Natural killer cell (primary cell): Measurements from ENCODE around the gene GPR17. TPM values are rescaled to one million over a fixed set of nuclear protein-coding genes. Genes with fewer than 3 reads are reported as not detected.

Source experiments
- ATAC-seq, 3 donors: fragments of 150-1000 bp in 2 of 3; fragments of 200-7000 bp in 1 of 3; cut with Tn5 transposase; 1 replicate in 1 of 3; 2 replicates in 2 of 3; pipeline ENCODE4 v1.10.0; 2021; ENCODE audit warnings: mild to moderate bottlenecking in 2 of 3, moderate library complexity in 2 of 3
- DNase-seq, 2 donors: peaks; one replicate each; pipeline versions ENCODE4 v3.0.0 to v3.0.0-alpha.2; 2013 to 2021; ENCODE audit warnings: mixed read lengths in 1 of 2
- H3K27ac ChIP-seq: one replicate; pipeline ENCODE4 v1.5.1; 2013; ENCODE audit warnings: mild to moderate bottlenecking, low read length
- H3K27me3 ChIP-seq: one replicate; pipeline ENCODE4 v1.6.1; 2013; ENCODE audit warnings: low read length; ENCODE audit not compliant: control insufficient read depth, insufficient read depth
- H3K36me3 ChIP-seq: one replicate; pipeline ENCODE4 v1.6.1; 2013; ENCODE audit warnings: low read length; ENCODE audit not compliant: control insufficient read depth, insufficient read depth
- H3K4me1 ChIP-seq: one replicate; pipeline ENCODE4 v1.6.1; 2013; ENCODE audit warnings: low read length; ENCODE audit not compliant: control insufficient read depth, insufficient read depth
- H3K4me3 ChIP-seq: one replicate; pipeline ENCODE4 v1.5.1; 2013; ENCODE audit warnings: low read length
- H3K9me3 ChIP-seq: one replicate; pipeline ENCODE4 v1.6.1; 2013; ENCODE audit warnings: low read length; ENCODE audit not compliant: control insufficient read depth, insufficient read depth
- H3K27ac Mint-ChIP-seq, 2 donors: one replicate each; pipeline ENCODE4 v1.8.0; 2022; ENCODE audit warnings: mild to moderate bottlenecking in 2 of 2, mixed read lengths in 2 of 2, moderate library complexity in 1 of 2
- H3K27me3 Mint-ChIP-seq, 2 donors: one replicate each; pipeline ENCODE4 v1.8.0; 2022; ENCODE audit warnings: low read depth in 2 of 2, mixed read lengths in 2 of 2
- H3K36me3 Mint-ChIP-seq: one replicate; pipeline ENCODE4 v1.8.0; 2022; ENCODE audit warnings: mixed read lengths
- H3K4me1 Mint-ChIP-seq, 2 donors: one replicate each; pipeline ENCODE4 v1.8.0; 2022; ENCODE audit warnings: mixed read lengths in 2 of 2
- H3K4me3 Mint-ChIP-seq: one replicate; pipeline ENCODE4 v1.8.0; 2022; ENCODE audit warnings: mild to moderate bottlenecking, moderate library complexity, mixed read lengths
- H3K9me3 Mint-ChIP-seq, 2 donors: one replicate each; pipeline ENCODE4 v1.8.0; 2022; ENCODE audit warnings: mixed read lengths in 2 of 2
- CTCF ChIP-seq: fragments of 200-600 bp; IDR thresholded peaks from one replicate; pipeline ENCODE4 v1.8.0; 2022; ENCODE audit warnings: antibody characterized with exemption
- WGBS: methylation state at CpG from one replicate; pipeline ENCODE4 v1.1.7; 2013; ENCODE audit warnings: missing lambda C conversion rate; ENCODE audit not compliant: insufficient coverage; 5-methylcytosine and 5-hydroxymethylcytosine counted together
- intact Hi-C: fragments of 100-400 bp; cut with micrococcal nuclease; formaldehyde crosslinking; loops from one replicate; pipeline ENCODE4 v1.14.2; 2022
- total RNA-seq, 4 donors: library from RNA; stranded (reverse); fragments of 120-200 nt in 1 of 4; gene quantifications; one replicate each; pipeline versions ENCODE4 v1.2.3 to v1.2.4, GENCODE V29; 2013 to 2022

GPR17 gene
- total RNA-seq, 3 donors from 2014 or later (not counting 1 experiment from before 2014, with no cell fraction given): not detected

- H3K36me3 ChIP-seq: no peaks in the 10 kb centered on the region
- Mint-ChIP-seq H3K27ac (no peak overlapping the region), H3K36me3 (no peaks in the 10 kb centered on the region), H3K27me3 (peaks cover 37 to 54% of the 10 kb centered on the region in 2 donors), H3K4me1 (peaks cover 5 to 9% of the 10 kb centered on the region in 2 donors), H3K4me3 (no peak overlapping the region), H3K9me3 (no peaks in the 10 kb centered on the region)
- 84% methylated on average over 10 of the region's 10 CpGs for WGBS
- peaks cover 16% of the 10 kb centered on the region for H3K4me1 ChIP-seq
- no peak overlapping the region for H3K4me3 ChIP-seq
- H3K9me3 ChIP-seq: no peaks in the 10 kb centered on the region
- H3K27me3 ChIP-seq: peaks cover 16% of the 10 kb centered on the region
- no peak for ATAC-seq
- intact Hi-C loops: no loop called here
- TF ChIP-seq CTCF: no peak
- H3K27ac ChIP-seq: no peak overlapping the region
- no peak for DNase-seq
Observed at GRCh38 chr2:127678531-127678930, 32.6 kb downstream of the GPR17 start.

- DNase-seq (no peak), ATAC-seq (no peak)
- TF ChIP-seq CTCF: no peak
- Histone ChIP-seq H3K36me3 (no peaks in the 10 kb centered on the region), H3K27ac (no peak overlapping the region), H3K9me3 (no peaks in the 10 kb centered on the region), H3K4me3 (no peak overlapping the region), H3K4me1 (peaks cover 16% of the 10 kb centered on the region), H3K27me3 (peaks cover 15% of the 10 kb centered on the region)
- Mint-ChIP-seq H3K36me3 (no peaks in the 10 kb centered on the region), H3K4me1 (peaks cover 5 to 9% of the 10 kb centered on the region in 2 donors), H3K4me3 (no peak overlapping the region), H3K27ac (no peak overlapping the region), H3K27me3 (peaks cover 34 to 54% of the 10 kb centered on the region in 2 donors), H3K9me3 (no peaks in the 10 kb centered on the region)
- intact Hi-C loops: no loop called here
- WGBS: 93% methylated on average over 6 of the region's 6 CpGs
Observed at GRCh38 chr2:127678991-127679390, 33.0 kb downstream of the GPR17 start.

- Mint-ChIP-seq H3K27ac (no peak overlapping the region), H3K9me3 (no peaks in the 10 kb centered on the region), H3K27me3 (peaks cover 29 to 50% of the 10 kb centered on the region in 2 donors), H3K36me3 (no peaks in the 10 kb centered on the region), H3K4me1 (peaks cover 0 to 4% of the 10 kb centered on the region in 2 donors), H3K4me3 (no peak overlapping the region)
- H3K27me3 ChIP-seq: peaks cover 10% of the 10 kb centered on the region
- H3K36me3 ChIP-seq: no peaks in the 10 kb centered on the region
- H3K4me1 ChIP-seq: peaks cover 10% of the 10 kb centered on the region
- H3K27ac ChIP-seq: no peak overlapping the region
- 81% methylated on average over 15 of the region's 15 CpGs for WGBS
- H3K4me3 ChIP-seq: no peak overlapping the region
- DNase-seq: no peak
- no peak for TF ChIP-seq CTCF
- intact Hi-C loops: no loop called here
- no peaks in the 10 kb centered on the region for H3K9me3 ChIP-seq
- ATAC-seq: no peak
Observed at GRCh38 chr2:127679680-127680361, 33.9 kb downstream of the GPR17 start.
